ENCODE data around the gene FARS2. TPM values are rescaled to one million over a fixed set of nuclear protein-coding genes. Genes with fewer than 3 reads are reported as not detected.

The FARS2 gene
- total RNA-seq, 6 donors from 2014 or later, result 16.4 to 34.6 (median 19.9) TPM

DNA sequence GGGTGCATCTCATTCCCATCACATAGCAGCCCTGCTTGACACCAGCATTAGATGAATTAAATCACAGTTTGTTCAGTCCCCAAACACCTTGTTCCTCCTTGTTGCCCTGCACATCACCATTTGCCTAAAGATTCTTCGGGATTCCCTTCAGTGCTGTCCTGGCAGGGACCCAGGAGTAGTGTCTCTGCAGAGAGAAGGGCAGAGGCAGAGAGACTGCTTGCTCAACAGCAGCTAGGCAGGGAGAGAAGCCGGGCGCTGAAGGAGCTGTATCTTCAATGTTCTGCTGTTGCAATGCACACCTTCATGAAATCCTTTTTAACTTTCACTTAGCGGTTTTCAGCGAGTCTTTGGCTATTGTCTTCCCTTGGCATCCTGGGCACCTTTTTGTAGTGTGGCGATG lies 362.9 kb downstream of the FARS2 start:
- no peaks in the 10 kb centered on the region for H3K27me3 ChIP-seq
- DNase-seq, result no peak
- TF ChIP-seq EP300 (IDR thresholded peaks at IDR 0.05), result no peak

DNA sequence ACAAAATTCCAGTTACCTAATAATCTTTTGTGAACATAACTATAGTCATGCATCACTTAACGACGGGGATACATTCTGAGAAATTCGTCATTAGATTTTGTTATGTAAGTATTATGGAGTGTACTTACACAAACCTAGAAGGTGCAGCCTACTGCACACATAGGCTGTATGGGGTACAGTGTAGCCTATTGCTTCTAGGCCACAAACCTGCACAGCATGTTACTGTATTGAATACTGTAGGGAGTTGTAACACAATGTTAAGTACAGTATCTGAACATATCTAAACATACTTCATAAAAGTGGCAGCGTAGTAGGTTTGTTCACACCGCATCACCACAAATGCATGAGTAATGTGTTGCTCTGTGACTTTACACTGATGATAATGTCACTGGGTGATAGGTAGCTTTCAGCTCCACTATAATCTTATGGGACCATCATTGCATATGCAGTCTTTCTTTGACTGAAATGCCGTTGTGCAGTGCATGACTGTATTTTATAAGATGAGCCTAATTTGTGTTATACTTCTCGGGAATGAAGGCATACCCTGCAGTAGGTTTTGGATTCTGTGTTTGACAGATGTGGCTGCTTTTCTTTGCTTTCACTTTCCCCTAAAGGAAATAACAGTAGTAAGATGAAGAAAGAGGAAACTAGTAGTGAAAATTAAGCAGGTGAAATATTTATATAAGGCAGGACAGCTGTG lies 365.6 kb downstream of the FARS2 start:
- no peak for DNase-seq
- TF ChIP-seq, protein P1, sequence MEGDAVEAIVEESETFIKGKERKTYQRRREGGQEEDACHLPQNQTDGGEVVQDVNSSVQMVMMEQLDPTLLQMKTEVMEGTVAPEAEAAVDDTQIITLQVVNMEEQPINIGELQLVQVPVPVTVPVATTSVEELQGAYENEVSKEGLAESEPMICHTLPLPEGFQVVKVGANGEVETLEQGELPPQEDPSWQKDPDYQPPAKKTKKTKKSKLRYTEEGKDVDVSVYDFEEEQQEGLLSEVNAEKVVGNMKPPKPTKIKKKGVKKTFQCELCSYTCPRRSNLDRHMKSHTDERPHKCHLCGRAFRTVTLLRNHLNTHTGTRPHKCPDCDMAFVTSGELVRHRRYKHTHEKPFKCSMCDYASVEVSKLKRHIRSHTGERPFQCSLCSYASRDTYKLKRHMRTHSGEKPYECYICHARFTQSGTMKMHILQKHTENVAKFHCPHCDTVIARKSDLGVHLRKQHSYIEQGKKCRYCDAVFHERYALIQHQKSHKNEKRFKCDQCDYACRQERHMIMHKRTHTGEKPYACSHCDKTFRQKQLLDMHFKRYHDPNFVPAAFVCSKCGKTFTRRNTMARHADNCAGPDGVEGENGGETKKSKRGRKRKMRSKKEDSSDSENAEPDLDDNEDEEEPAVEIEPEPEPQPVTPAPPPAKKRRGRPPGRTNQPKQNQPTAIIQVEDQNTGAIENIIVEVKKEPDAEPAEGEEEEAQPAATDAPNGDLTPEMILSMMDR (IDR thresholded peaks at IDR 0.05), result no peak
- no peak for TF ChIP-seq POLR2A (IDR thresholded peaks at IDR 0.05)
- no peak for TF ChIP-seq EP300 (IDR thresholded peaks at IDR 0.05)
- TF ChIP-seq POLR2AphosphoS5 (IDR thresholded peaks at IDR 0.05), result no peak
- no peak overlapping the region for H3K27ac ChIP-seq
- no peaks in the 10 kb centered on the region for H3K36me3 ChIP-seq
- ATAC-seq (ENCODE audit: low FRiP score in 2 of 2), result no peak
- no peaks in the 10 kb centered on the region for H3K27me3 ChIP-seq
- WGBS, 2 donors, result 71 to 85% methylated on average over 7 of the region's 7 CpGs
- H3K9me3 ChIP-seq, result no peaks in the 10 kb centered on the region
- H3K4me3 ChIP-seq, result no peak overlapping the region
- no peaks in the 10 kb centered on the region for H3K4me1 ChIP-seq

More for the DNA sequence above, 362.9 kb downstream of the FARS2 start:
- Histone ChIP-seq H3K4me3 (no peak overlapping the region), H3K27ac (no peak overlapping the region), H3K9me3 (no peaks in the 10 kb centered on the region), H3K4me1 (no peaks in the 10 kb centered on the region), H3K36me3 (no peaks in the 10 kb centered on the region)
- 94 to 99% methylated on average over 6 of the region's 6 CpGs for WGBS, 2 donors
- no peak for ATAC-seq (ENCODE audit: low FRiP score in 2 of 2)

- ATAC-seq (ENCODE audit: low FRiP score in 2 of 2) (no peak), DNase-seq (no peak)
- Histone ChIP-seq H3K9me3 (no peaks in the 10 kb centered on the region), H3K4me1 (no peaks in the 10 kb centered on the region), H3K36me3 (no peaks in the 10 kb centered on the region), H3K27ac (no peak overlapping the region), H3K27me3 (no peaks in the 10 kb centered on the region), H3K4me3 (no peak overlapping the region)
- WGBS, 2 donors, result 95 to 97% methylated on average over 5 of the region's 5 CpGs
- no peak for TF ChIP-seq EP300 (IDR thresholded peaks at IDR 0.05)
- TF ChIP-seq POLR2A (IDR thresholded peaks at IDR 0.05), result no peak
- no peak for TF ChIP-seq POLR2AphosphoS5 (IDR thresholded peaks at IDR 0.05)
Observed at GRCh38 chr6:5630636-5631035, 369.3 kb downstream of the FARS2 start.

GRCh38 chr6:5632348-5632935 lies 371.1 kb downstream of the FARS2 start:
- Histone ChIP-seq H3K4me3 (no peak overlapping the region), H3K4me1 (no peaks in the 10 kb centered on the region), H3K9me3 (no peaks in the 10 kb centered on the region), H3K27ac (no peak overlapping the region), H3K36me3 (no peaks in the 10 kb centered on the region), H3K27me3 (no peaks in the 10 kb centered on the region)
- no peak for DNase-seq
- TF ChIP-seq EP300 (IDR thresholded peaks at IDR 0.05), result no peak
- WGBS, 2 donors, result 71 to 79% methylated on average over 7 of the region's 7 CpGs
- no peak for ATAC-seq (ENCODE audit: low FRiP score in 2 of 2)

DNA sequence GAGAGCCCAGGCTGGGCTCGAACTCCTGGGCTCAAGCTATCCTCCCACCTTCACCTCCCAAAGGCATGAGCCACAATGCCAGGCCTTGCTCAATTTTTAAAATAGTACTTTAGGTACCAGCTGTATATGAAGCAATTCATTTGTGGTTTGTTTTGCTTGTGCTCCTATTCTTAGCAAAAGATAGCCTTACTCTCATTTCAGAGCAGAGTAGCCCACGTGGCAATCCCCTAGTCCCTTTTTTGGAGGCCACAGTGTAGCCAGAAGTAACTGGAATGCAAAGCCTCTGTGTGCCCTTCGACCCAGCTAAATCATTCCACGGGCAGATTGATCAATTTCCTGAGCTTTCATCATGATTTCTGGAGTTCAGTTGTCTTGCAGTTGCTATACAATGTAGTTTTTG lies 373.2 kb downstream of the FARS2 start:
- DNase-seq, result no peak
- Histone ChIP-seq H3K9me3 (no peaks in the 10 kb centered on the region), H3K4me1 (no peaks in the 10 kb centered on the region), H3K27ac (no peak overlapping the region), H3K27me3 (no peaks in the 10 kb centered on the region), H3K36me3 (no peaks in the 10 kb centered on the region), H3K4me3 (no peak overlapping the region)
- no peak for TF ChIP-seq POLR2A (IDR thresholded peaks at IDR 0.05)
- TF ChIP-seq EP300 (IDR thresholded peaks at IDR 0.05), result no peak
- TF ChIP-seq, protein P1 (IDR thresholded peaks at IDR 0.05), result no peak
- TF ChIP-seq POLR2AphosphoS5 (IDR thresholded peaks at IDR 0.05), result no peak
- no peak for ATAC-seq (ENCODE audit: low FRiP score in 2 of 2)
- WGBS, 2 donors, result 64 to 76% methylated on average over 4 of the region's 4 CpGs

DNA sequence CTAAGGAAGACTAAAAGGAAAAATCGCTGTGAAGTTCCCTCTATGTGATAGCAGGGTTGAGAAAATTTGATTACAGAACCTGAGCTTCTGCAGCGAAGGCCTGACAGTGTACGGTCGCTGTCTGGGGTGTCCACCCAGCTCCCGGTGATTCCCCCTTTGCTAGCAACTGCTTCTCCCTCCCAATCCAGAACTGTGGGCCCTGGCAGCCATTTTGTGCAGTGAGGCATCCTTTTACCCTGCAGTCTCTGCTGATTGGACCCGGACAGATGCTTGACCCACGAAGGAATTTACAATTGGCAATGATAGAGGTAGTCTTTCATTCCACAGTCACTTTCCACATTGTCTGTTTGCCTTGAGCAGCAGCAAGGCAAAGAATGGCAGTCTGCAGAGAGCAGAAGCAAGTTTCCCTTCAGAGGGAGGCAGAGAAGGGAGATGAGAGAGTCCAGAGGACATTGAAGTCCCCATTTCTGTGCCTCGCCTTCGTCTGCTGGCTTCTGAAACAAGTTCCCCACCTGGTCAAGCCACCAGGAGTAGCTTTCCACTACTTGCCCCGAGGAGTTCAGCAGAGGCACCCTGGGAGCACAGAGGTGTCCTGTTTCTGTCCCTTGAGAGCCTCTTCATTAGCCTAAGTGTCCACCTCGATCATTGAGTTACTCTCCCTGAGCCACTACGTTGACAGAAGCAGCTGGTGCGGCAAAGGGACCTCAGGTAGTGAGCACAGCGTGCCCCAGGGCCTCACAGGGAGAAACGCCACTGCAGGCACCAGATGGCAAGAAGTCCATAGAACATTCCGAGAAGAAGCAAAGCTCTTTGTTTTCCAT lies 375.1 kb downstream of the FARS2 start:
- Histone ChIP-seq H3K36me3 (no peaks in the 10 kb centered on the region), H3K4me3 (no peak overlapping the region), H3K27ac (no peak overlapping the region), H3K27me3 (no peaks in the 10 kb centered on the region), H3K4me1 (no peaks in the 10 kb centered on the region), H3K9me3 (peaks cover 0 to 13% (median 11%) of the 10 kb centered on the region in 4 donors)
- TF ChIP-seq POLR2A (IDR thresholded peaks at IDR 0.05) (no peak), EP300 (IDR thresholded peaks at IDR 0.05) (no peak), POLR2AphosphoS5 (IDR thresholded peaks at IDR 0.05) (no peak)
- TF ChIP-seq, protein P1 (IDR thresholded peaks at IDR 0.05), result no peak
- WGBS, 2 donors, result 88 to 91% methylated on average over 14 to 16 of the region's 16 CpGs
- DNase-seq (no peak), ATAC-seq (ENCODE audit: low FRiP score in 2 of 2) (no peak)
